WTC11 (cell line): Measurements from ENCODE around the gene TMEM25. TPM values are rescaled to one million over a fixed set of nuclear protein-coding genes. Genes with fewer than 3 reads are reported as not detected.

Experiments
- ATAC-seq: fragments of 200-7000 bp; cut with Tn5 transposase; 2 replicates; pipeline ENCODE4 v1.10.0; 2021; ENCODE audit warnings: mild to moderate bottlenecking, moderate library complexity
- CTCF ChIA-PET: fragments of 300-600 bp; sonication (Branson Sonifier 250); formaldehyde crosslinking; loops from one replicate; lab custom pipeline; 2021; ENCODE audit warnings: antibody characterized with exemption; lab: Charles Lee
- POLR2A ChIA-PET: fragments of 350-600 bp; sonication (Branson Sonifier 250); formaldehyde crosslinking; loops from one replicate; lab custom pipeline; 2021; ENCODE audit warnings: antibody characterized with exemption; lab: Charles Lee
- DNase-seq: peaks from one replicate; pipeline ENCODE4 v3.0.0; 2021; ENCODE audit warnings: low spot score
- H3K27ac Mint-ChIP-seq: 2 replicates; pipeline ENCODE4 v1.8.0; 2021; ENCODE audit warnings: mixed read lengths
- H3K27me3 Mint-ChIP-seq: 2 replicates; pipeline ENCODE4 v1.8.0; 2021; ENCODE audit warnings: low read depth, mild to moderate bottlenecking, moderate library complexity, mixed read lengths
- H3K36me3 Mint-ChIP-seq: 2 replicates; pipeline ENCODE4 v1.8.0; 2021; ENCODE audit warnings: mixed read lengths
- H3K4me1 Mint-ChIP-seq: 2 replicates; pipeline ENCODE4 v1.8.0; 2022; ENCODE audit warnings: mixed read lengths
- H3K4me3 Mint-ChIP-seq: 2 replicates; pipeline ENCODE4 v1.8.0; 2021; ENCODE audit warnings: mild to moderate bottlenecking, moderate library complexity, mixed read lengths
- H3K9me3 Mint-ChIP-seq: 2 replicates; pipeline ENCODE4 v1.8.0; 2021; ENCODE audit warnings: mixed read lengths
- ATF2 ChIP-seq: sonication (generic); formaldehyde crosslinking; IDR thresholded peaks from 2 replicates; pipeline ENCODE4 v1.8.1; 2022; ENCODE audit warnings: low read depth, missing genetic modification reagents, borderline replicate concordance
- EMX1 ChIP-seq: fragments of 250-450 bp; sonication (Bioruptor Pico); IDR thresholded peaks from 2 replicates; pipeline ENCODE4 v1.8.0; 2021; ENCODE audit warnings: mild to moderate bottlenecking
- ESRRA ChIP-seq: sonication (generic); formaldehyde crosslinking; IDR thresholded peaks from 2 replicates; pipeline ENCODE4 v1.8.1; 2022; ENCODE audit warnings: mild to moderate bottlenecking, missing genetic modification reagents, borderline replicate concordance
- JAZF1 ChIP-seq: fragments of 250-450 bp; sonication (Bioruptor Pico); IDR thresholded peaks from 2 replicates; pipeline ENCODE4 v1.9.0; 2021; ENCODE audit warnings: moderate library complexity, mild to moderate bottlenecking, inconsistent platforms
- KAT7 ChIP-seq: sonication (generic); formaldehyde crosslinking; IDR thresholded peaks from 2 replicates; pipeline ENCODE4 v1.8.1; 2023; ENCODE audit warnings: missing genetic modification reagents, mild to moderate bottlenecking, borderline replicate concordance
- NFATC4 ChIP-seq: fragments of 250-450 bp; sonication (Bioruptor Pico); IDR thresholded peaks from 2 replicates; pipeline ENCODE4 v1.9.0; 2021; ENCODE audit warnings: mild to moderate bottlenecking
- SMAD3 ChIP-seq: sonication (generic); formaldehyde crosslinking; IDR thresholded peaks from 2 replicates; pipeline ENCODE4 v1.8.0; 2022; ENCODE audit warnings: missing genetic modification reagents, mild to moderate bottlenecking, borderline replicate concordance
- TP53 ChIP-seq: sonication (generic); formaldehyde crosslinking; IDR thresholded peaks from 2 replicates; pipeline ENCODE4 v1.8.1; 2023; ENCODE audit warnings: mild to moderate bottlenecking, missing genetic modification reagents
- ZBTB43 ChIP-seq: sonication (generic); formaldehyde crosslinking; IDR thresholded peaks from 2 replicates; pipeline ENCODE4 v1.8.1; 2023; ENCODE audit warnings: mild to moderate bottlenecking, missing genetic modification reagents
- ZNF219 ChIP-seq: sonication (generic); formaldehyde crosslinking; IDR thresholded peaks from 2 replicates; pipeline ENCODE4 v1.8.0; 2023; ENCODE audit warnings: missing genetic modification reagents, mild to moderate bottlenecking, borderline replicate concordance
- ZNF281 ChIP-seq: sonication (generic); formaldehyde crosslinking; IDR thresholded peaks from 2 replicates; pipeline ENCODE4 v1.8.0; 2023; ENCODE audit warnings: mild to moderate bottlenecking, missing genetic modification reagents
- ZNF425 ChIP-seq: fragments of 250-450 bp; sonication (Bioruptor Pico); conservative IDR thresholded peaks from 2 replicates; pipeline ENCODE4 v1.9.0; 2021; ENCODE audit warnings: mild to moderate bottlenecking
- ZSCAN18 ChIP-seq: fragments of 250-450 bp; sonication (Bioruptor Pico); IDR thresholded peaks from 2 replicates; pipeline ENCODE4 v2.1.2; 2022; ENCODE audit warnings: mild to moderate bottlenecking, moderate library complexity
- total RNA-seq: library from RNA; stranded (reverse); gene quantifications from 3 replicates; pipeline ENCODE4 v1.2.3, GENCODE V29; 2021

TMEM25 gene
- total RNA-seq, 1 experiment from 2014 or later = 19.7 TPM

- Mint-ChIP-seq H3K4me3 (no peak overlapping the region), H3K27ac (no peak overlapping the region), H3K9me3 (no peaks in the 10 kb centered on the region), H3K36me3 (peaks cover 64% of the 10 kb centered on the region), H3K4me1 (peaks cover 22% of the 10 kb centered on the region), H3K27me3 (no peaks in the 10 kb centered on the region)
- no peak for ATAC-seq
- ChIA-PET CTCF (no interaction called here), POLR2A (no interaction called here)
- DNase-seq = no peak
- no peak for TF ChIP-seq ZBTB43 (CRISPR knock-in tag)
- no peak for TF ChIP-seq JAZF1
- no peak for TF ChIP-seq ZNF281 (CRISPR knock-in tag)
- TF ChIP-seq, all 79 proteins: peak for 0
Observed at GRCh38 chr11:118514103-118514502, 16.9 kb upstream of the TMEM25 start.

GRCh38 chr11:118519549-118519948 lies 11.4 kb upstream of the TMEM25 start:
- H3K36me3 Mint-ChIP-seq = peaks cover 65% of the 10 kb centered on the region
- H3K9me3 Mint-ChIP-seq = no peaks in the 10 kb centered on the region
- TF ChIP-seq TP53 (CRISPR knock-in tag) = no peak
- no peak for TF ChIP-seq ZNF425 (CRISPR knock-in tag)
- no peak for TF ChIP-seq ZNF219
- no peak for TF ChIP-seq ESRRA
- no peak for TF ChIP-seq EMX1 (CRISPR knock-in tag)
- no peak for TF ChIP-seq NFATC4
- TF ChIP-seq ATF2 (CRISPR knock-in tag) = no peak
- TF ChIP-seq ZNF281 (CRISPR knock-in tag) = no peak
- no peak for TF ChIP-seq SMAD3 (CRISPR knock-in tag)
- TF ChIP-seq KAT7 = no peak
- DNase-seq = no peak
- H3K4me3 Mint-ChIP-seq = no peak overlapping the region
- ChIA-PET CTCF (no interaction called here), POLR2A (no interaction called here)
- 0 out of 2 replicates have a peak overlapping the region, but pooled peaks have one; percentile 4 for H3K27ac Mint-ChIP-seq
- H3K4me1 Mint-ChIP-seq = peaks cover 3% of the 10 kb centered on the region; the same call in 1 of the 2 replicates
- H3K27me3 Mint-ChIP-seq = no peaks in the 10 kb centered on the region
- no peak for ATAC-seq

GRCh38 chr11:118521892-118522311 lies 9.1 kb upstream of the TMEM25 start:
- no peak overlapping the region for H3K4me3 Mint-ChIP-seq
- DNase-seq = no peak
- TF ChIP-seq ZSCAN18 (CRISPR knock-in tag) = no peak
- ChIA-PET CTCF (no interaction called here), POLR2A (no interaction called here)
- peaks cover 50% of the 10 kb centered on the region for H3K36me3 Mint-ChIP-seq
- peaks cover 6% of the 10 kb centered on the region for H3K4me1 Mint-ChIP-seq
- no peaks in the 10 kb centered on the region for H3K27me3 Mint-ChIP-seq
- H3K9me3 Mint-ChIP-seq = no peaks in the 10 kb centered on the region
- H3K27ac Mint-ChIP-seq = no peak overlapping the region
- ATAC-seq = no peak
